NCI-H1417 (cell line): ENCODE measurements around the gene ABCC11.

Experiments
- DNase-seq, 3 experiments: peaks; one replicate each; lab custom pipeline; 2025; lab: John Stamatoyannopoulos, UW

The ABCC11 gene

GRCh38 chr16:48247311-48247710 lies at the start of gene ABCC11:
TSS of gene ABCC11 (minus strand) at chr16:48247539. CDS start at chr16:48231921, 15,618 bp downstream.
- no peak for DNase-seq

GRCh38 chr16:48295488-48296281 lies 48.3 kb upstream of the ABCC11 start:
- DNase-seq = no peak

GRCh38 chr16:48294724-48295123 lies 47.4 kb upstream of the ABCC11 start:
- DNase-seq = no peak

GRCh38 chr16:48292452-48292851 lies 45.1 kb upstream of the ABCC11 start:
- peak in 1 of 3 experiments; percentile 20 for DNase-seq

- no peak for DNase-seq
Measured at GRCh38 chr16:48291754-48292153, 44.4 kb upstream of the ABCC11 start.

- no peak for DNase-seq
Measured at GRCh38 chr16:48291303-48291702, 44.0 kb upstream of the ABCC11 start.

GRCh38 chr16:48287239-48287638 lies 39.9 kb upstream of the ABCC11 start:
- no peak for DNase-seq

DNA sequence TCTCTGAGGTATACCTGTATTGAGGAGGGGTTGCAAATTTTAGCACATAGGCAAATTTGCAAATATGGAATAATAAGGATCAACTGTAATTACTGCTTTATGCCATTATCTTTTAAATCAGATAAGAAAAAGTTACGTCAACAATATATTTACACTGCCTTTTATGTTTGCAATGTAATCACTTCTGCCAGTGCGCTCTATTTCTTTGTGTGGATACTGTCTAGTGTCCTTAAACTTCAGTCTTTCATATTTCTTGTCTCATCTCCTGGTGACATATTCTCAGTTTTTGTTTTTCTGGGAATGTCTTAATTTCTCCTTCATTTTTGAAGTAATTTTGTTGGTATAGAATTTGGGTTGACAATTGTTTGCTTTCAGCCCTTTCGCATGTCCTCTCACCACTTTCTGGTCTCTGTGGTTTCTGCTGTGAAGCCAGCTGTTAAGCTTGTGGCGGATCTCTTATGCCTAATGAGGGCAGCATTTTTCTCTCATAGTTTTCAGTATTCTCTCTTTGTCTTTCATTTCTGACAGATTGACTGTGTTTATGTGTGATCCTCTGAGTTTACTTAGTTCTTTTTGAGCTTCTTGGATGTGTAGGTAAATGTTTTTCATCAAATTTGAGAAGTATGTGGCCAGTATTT lies 37.6 kb upstream of the ABCC11 start:
- no peak for DNase-seq

GRCh38 chr16:48282636-48283263 lies 35.4 kb upstream of the ABCC11 start:
- DNase-seq = no peak

DNA sequence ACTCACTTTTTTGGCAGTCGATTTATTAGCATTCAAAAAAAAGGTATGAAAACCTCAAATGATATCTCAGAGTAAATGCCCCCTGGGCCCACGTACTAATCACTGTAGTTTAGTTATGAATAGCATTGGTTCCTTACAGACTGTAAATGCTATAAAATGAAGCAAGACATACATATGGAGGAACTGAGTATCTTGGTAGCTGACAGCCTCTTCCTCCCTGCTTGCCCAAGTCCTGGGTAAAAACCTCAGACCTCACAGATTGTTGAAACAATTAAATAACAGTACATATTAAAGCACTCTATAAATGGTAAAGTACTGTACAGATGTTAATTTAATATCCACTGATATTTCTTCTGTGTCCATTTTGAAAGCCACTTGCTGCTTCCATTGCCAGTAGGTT lies 33.2 kb upstream of the ABCC11 start:
- DNase-seq = no peak

GRCh38 chr16:48279199-48279598 lies 31.9 kb upstream of the ABCC11 start:
- DNase-seq = no peak

DNA sequence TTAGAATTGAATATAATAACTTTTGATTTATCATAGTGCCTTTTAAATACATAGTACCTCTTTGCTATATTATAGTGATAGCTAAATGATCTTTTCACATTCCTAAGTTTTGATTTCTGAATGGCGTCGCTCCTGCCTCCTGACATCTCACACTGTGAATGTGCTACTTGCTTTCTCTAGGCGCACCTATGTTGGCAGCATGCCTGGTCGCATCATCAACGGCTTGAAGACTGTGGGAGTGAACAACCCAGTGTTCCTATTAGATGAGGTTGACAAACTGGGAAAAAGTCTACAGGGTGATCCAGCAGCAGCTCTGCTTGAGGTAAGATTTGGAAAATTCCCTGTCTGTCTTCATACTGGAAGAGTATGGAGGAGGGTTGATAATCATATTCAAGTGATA lies 29.8 kb upstream of the ABCC11 start:
- peak in 1 of 3 experiments; percentile 20 for DNase-seq

GRCh38 chr16:48276102-48276501 lies 28.8 kb upstream of the ABCC11 start:
- peak in 1 of 3 experiments; percentile 44 for DNase-seq

DNA sequence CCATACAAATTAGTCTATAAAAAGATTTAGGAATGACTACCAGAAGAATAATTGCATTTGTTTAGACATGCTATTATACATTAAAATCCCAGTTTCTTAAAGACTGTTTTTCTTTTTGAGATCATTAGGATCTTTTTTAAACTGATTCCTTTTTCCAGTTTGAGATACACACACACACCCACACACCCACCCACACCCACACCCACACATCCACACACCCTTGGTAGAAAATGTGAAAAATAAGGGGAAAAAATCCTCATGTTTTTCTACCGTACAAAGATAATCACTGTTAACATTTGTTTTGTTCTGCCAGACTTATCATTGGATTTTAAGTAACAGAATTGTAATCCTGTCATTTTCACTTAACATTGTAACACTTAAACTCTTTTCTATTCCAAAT lies 27.1 kb upstream of the ABCC11 start:
- DNase-seq = no peak

GRCh38 chr16:48272837-48273421 lies 25.6 kb upstream of the ABCC11 start:
- no peak for DNase-seq

DNA sequence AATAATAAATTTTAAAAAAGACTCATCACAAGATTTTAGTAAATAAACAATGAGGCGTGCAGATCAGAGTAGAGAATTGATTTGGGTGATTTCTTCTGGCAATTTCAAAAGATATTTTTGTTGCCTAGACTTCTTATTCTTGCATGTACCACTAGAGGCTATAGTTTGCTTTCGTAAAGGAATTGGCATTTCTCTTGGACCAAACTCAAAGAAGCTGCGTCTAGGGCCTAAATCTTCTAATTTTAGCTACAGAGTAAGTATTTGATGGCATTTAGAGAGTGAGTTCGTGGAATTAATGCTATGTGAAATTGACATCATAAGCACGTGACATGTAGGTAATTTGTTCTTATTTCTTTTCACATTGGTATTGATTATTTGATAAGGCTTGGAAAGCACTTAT lies 24.4 kb upstream of the ABCC11 start:
- DNase-seq = no peak

GRCh38 chr16:48269011-48269410 lies 21.7 kb upstream of the ABCC11 start:
- DNase-seq = no peak

DNA sequence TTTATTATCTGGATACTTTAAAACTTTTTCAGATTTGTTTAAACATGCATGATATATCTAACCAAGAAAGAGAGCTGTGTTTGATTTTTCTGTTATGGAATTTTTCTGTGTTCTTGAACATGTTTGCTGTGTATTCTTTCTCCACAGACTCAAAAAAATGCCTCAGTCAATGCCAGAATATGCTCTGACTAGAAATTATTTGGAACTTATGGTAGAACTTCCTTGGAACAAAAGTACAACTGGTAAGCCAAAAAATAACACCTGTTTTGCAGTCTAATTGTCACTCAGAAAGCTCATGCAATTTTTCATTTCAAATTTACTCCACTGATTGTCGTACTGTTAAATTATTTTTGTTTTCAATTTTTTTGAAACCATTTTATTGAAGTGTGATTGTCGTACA lies 15.3 kb upstream of the ABCC11 start:
- DNase-seq = no peak

GRCh38 chr16:48261569-48261968 lies 14.2 kb upstream of the ABCC11 start:
- no peak for DNase-seq

- DNase-seq = no peak
Measured at GRCh38 chr16:48256579-48257177, 9.3 kb upstream of the ABCC11 start.

- no peak for DNase-seq
Measured at GRCh38 chr16:48252013-48252412, 4.7 kb upstream of the ABCC11 start.

- DNase-seq = no peak
Measured at GRCh38 chr16:48250520-48251278, 3.4 kb upstream of the ABCC11 start.
